ENCODE measurements around the gene HYKK.
"Not testable (repeated sequence)": the region's sequence is repeated elsewhere in the genome, so short reads cannot be mapped to it uniquely, and the experiment has no call there.

HYKK gene

GRCh38 chr15:78524230-78524629, 16.9 kb downstream of the HYKK start:
- no peak overlapping the region for H3K4me3 ChIP-seq (replicated peaks in 1 of 2; ENCODE audit: low read depth in 2 of 2, low read length in 2 of 2)
- no peak for DNase-seq (ENCODE audit: low read depth in 2 of 2)
- TF ChIP-seq CTCF (IDR thresholded peaks at IDR 0.05; ENCODE audit: low read depth, low read length) = no peak

- no peak overlapping the region for H3K4me3 ChIP-seq (replicated peaks in 1 of 2; ENCODE audit: low read depth in 2 of 2, low read length in 2 of 2)
- DNase-seq (ENCODE audit: low read depth in 2 of 2) = no peak
- TF ChIP-seq CTCF (IDR thresholded peaks at IDR 0.05; ENCODE audit: low read depth, low read length) = no peak
Measured at GRCh38 chr15:78527325-78527724, 19.9 kb downstream of the HYKK start.

DNA sequence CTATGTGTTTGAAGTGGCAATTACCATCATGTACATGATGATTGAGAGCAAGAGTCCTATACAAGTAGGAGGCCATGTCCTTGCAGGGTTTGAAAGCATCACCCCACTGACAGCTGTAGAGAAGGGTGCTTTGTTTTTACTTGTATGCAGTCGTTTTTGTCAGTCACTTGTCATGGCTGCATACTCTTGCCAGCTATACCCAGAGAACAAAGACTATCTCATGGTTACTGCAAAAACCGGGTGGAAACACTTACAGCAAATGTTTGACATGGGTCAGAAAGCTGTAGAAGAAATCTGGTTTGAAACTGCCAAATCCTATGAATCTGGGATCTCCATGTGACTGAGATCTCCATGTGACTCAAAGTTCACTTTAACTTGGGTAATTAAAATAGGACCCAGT, 26.0 kb downstream of the HYKK start:
- TF ChIP-seq CTCF (IDR thresholded peaks at IDR 0.05; ENCODE audit: low read depth, low read length) = no peak
- no peak for DNase-seq (ENCODE audit: low read depth in 2 of 2)
- H3K4me3 ChIP-seq (replicated peaks in 1 of 2; ENCODE audit: low read depth in 2 of 2, low read length in 2 of 2) = no peak overlapping the region

- TF ChIP-seq CTCF (IDR thresholded peaks at IDR 0.05; ENCODE audit: low read depth, low read length) = no peak
- peak; percentile 2 to 14 for DNase-seq (ENCODE audit: low read depth in 2 of 2)
- H3K4me3 ChIP-seq (replicated peaks in 1 of 2; ENCODE audit: low read depth in 2 of 2, low read length in 2 of 2) = no peak overlapping the region
Measured at GRCh38 chr15:78536134-78536533, 28.8 kb downstream of the HYKK start.

GRCh38 chr15:78537266-78537905, 30.0 kb downstream of the HYKK start:
- H3K4me3 ChIP-seq (replicated peaks in 1 of 2; ENCODE audit: low read depth in 2 of 2, low read length in 2 of 2) = no peak overlapping the region
- TF ChIP-seq CTCF (IDR thresholded peaks at IDR 0.05; ENCODE audit: low read depth, low read length) = no peak
- DNase-seq (ENCODE audit: low read depth in 2 of 2) = no peak

GRCh38 chr15:78538358-78538757, 31.0 kb downstream of the HYKK start:
- H3K4me3 ChIP-seq (replicated peaks in 1 of 2; ENCODE audit: low read depth in 2 of 2, low read length in 2 of 2) = no peak overlapping the region
- DNase-seq (ENCODE audit: low read depth in 2 of 2) = no peak
- TF ChIP-seq CTCF (IDR thresholded peaks at IDR 0.05; ENCODE audit: low read depth, low read length) = no peak

DNA sequence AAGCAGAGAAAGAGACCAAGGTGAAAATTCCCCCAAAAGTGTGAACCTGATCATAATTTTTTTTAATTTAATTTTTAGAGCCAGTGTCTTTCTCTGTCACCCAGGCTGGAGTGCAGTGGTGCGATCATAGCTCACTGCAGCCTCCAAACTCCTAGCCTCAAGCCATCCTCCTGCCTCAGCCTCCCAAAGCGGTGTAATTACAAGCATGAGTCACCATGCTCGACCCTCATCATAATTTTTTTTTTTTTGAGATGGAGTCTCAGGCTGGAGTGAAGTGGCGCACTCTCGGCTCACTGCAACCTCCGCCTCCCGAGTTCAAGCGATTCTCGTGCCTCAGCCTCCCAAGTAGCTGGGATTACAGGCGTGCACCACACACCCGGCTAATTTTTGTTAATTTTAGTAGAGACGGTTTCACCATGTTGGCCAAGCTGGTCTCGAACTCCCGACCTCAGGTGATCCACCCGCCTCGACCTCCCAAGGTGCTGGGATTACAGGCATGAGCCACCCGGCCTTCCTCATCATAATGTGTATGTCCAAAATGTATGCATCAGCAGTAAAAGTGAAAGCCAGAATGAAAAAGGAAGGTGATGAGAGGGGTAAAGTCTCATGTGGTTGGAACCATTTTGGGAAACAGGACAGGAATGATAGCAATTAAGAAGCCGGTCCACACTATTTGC, 32.2 kb downstream of the HYKK start:
- peak overlapping the region; percentile 78 to 95 for H3K4me3 ChIP-seq (replicated peaks in 1 of 2; ENCODE audit: low read depth in 2 of 2, low read length in 2 of 2)
- DNase-seq (ENCODE audit: low read depth in 2 of 2) = not testable (repeated sequence)
